SK-N-SH treated with all-trans-retinoic acid at 6 μM for 48 hours (cell line): Measurements from ENCODE around the gene MIXL1.

Experiments used
- ARNTL ChIP-seq: fragments of 450-650 bp; formaldehyde crosslinking; IDR thresholded peaks from 2 replicates; pipeline ENCODE4 v1.5.0; 2020; ENCODE audit warnings: low read depth, mild to moderate bottlenecking, moderate library complexity, borderline replicate concordance
- CSRNP3 ChIP-seq: fragments of 250-450 bp; sonication (Bioruptor Pico); IDR thresholded peaks from 2 replicates; pipeline ENCODE4 v1.5.1; 2021; ENCODE audit warnings: mild to moderate bottlenecking, moderate library complexity
- POU6F1 ChIP-seq: fragments of 250-450 bp; sonication (Bioruptor Pico); IDR thresholded peaks from 2 replicates; pipeline ENCODE4 v1.8.0; 2021; ENCODE audit warnings: low read depth, mild to moderate bottlenecking, moderate library complexity, borderline replicate concordance
- ZFP3 ChIP-seq: fragments of 250-450 bp; sonication (Bioruptor Pico); IDR thresholded peaks from 2 replicates; pipeline ENCODE4 v1.5.0; 2020; ENCODE audit warnings: mild to moderate bottlenecking, moderate library complexity
- ZNF8 ChIP-seq: fragments of 450-650 bp; formaldehyde crosslinking; IDR thresholded peaks from 2 replicates; pipeline ENCODE4 v1.5.0; 2020; ENCODE audit warnings: mild to moderate bottlenecking, moderate library complexity
- TF ChIP-seq, protein P1 (sequence below): fragments of 250-450 bp; sonication (Bioruptor Pico); IDR thresholded peaks from 2 replicates; pipeline ENCODE4 v1.8.0; 2020; ENCODE audit warnings: mild to moderate bottlenecking, moderate library complexity, borderline replicate concordance

- TF ChIP-seq ZNF8 (CRISPR knock-in tag) (no peak), POU6F1 (no peak), CSRNP3 (CRISPR knock-in tag) (no peak), ZFP3 (CRISPR knock-in tag) (no peak), ARNTL (no peak)
- TF ChIP-seq, protein P1, sequence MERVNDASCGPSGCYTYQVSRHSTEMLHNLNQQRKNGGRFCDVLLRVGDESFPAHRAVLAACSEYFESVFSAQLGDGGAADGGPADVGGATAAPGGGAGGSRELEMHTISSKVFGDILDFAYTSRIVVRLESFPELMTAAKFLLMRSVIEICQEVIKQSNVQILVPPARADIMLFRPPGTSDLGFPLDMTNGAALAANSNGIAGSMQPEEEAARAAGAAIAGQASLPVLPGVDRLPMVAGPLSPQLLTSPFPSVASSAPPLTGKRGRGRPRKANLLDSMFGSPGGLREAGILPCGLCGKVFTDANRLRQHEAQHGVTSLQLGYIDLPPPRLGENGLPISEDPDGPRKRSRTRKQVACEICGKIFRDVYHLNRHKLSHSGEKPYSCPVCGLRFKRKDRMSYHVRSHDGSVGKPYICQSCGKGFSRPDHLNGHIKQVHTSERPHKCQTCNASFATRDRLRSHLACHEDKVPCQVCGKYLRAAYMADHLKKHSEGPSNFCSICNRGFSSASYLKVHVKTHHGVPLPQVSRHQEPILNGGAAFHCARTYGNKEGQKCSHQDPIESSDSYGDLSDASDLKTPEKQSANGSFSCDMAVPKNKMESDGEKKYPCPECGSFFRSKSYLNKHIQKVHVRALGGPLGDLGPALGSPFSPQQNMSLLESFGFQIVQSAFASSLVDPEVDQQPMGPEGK (CRISPR knock-in tag): no peak
Measured at GRCh38 chr1:226203655-226204054, 19.8 kb upstream of the MIXL1 start.
